Tibial nerve (tissue), 4 donors: ENCODE measurements around the gene DOCK1. TPM values are rescaled to one million over a fixed set of nuclear protein-coding genes. Genes with fewer than 3 reads are reported as not detected.

Source experiments
- DNase-seq, 2 donors: peaks; one replicate each; pipeline ENCODE4 v3.0.0-alpha.2; 2019; ENCODE audit warnings: low spot score in 2 of 2
- H3K27ac ChIP-seq, 4 donors: fragments of 200-600 bp; sonication (generic) in 3 of 4; one replicate each; pipeline ENCODE4 v1.5.1; 2017 to 2019; ENCODE audit warnings: mild to moderate bottlenecking in 1 of 4
- H3K27me3 ChIP-seq, 2 donors: fragments of 200-600 bp; sonication (generic) in 1 of 2; one replicate each; pipeline versions ENCODE4 v1.5.1 to v1.6.0; 2017 to 2019
- H3K36me3 ChIP-seq, 3 donors: fragments of 200-600 bp; sonication (generic); one replicate each; pipeline ENCODE4 v1.5.1; 2018 to 2019
- H3K4me1 ChIP-seq, 4 donors: fragments of 200-600 bp; sonication (generic) in 3 of 4; one replicate each; pipeline ENCODE4 v1.5.1; 2017 to 2019
- H3K4me3 ChIP-seq, 4 donors: fragments of 200-600 bp; sonication (generic) in 3 of 4; one replicate each; pipeline ENCODE4 v1.5.1; 2017 to 2019; ENCODE audit warnings: mild to moderate bottlenecking in 1 of 4, moderate library complexity in 1 of 4
- H3K9me3 ChIP-seq, 4 donors: fragments of 200-600 bp; sonication (generic) in 3 of 4; one replicate each; pipeline ENCODE4 v1.5.1; 2017 to 2019
- EP300 ChIP-seq, 2 donors: sonication (generic); formaldehyde crosslinking; IDR thresholded peaks; one replicate each; pipeline ENCODE4 v1.6.1; 2017; ENCODE audit warnings: antibody characterized with exemption in 2 of 2, mild to moderate bottlenecking in 1 of 2
- POLR2A ChIP-seq, 2 donors: fragments of 450-650 bp; IDR thresholded peaks; one replicate each; pipeline ENCODE4 v1.6.1; 2017; ENCODE audit warnings: antibody characterized with exemption in 2 of 2, mild to moderate bottlenecking in 2 of 2, moderate library complexity in 2 of 2
- WGBS, 2 donors: methylation state at CpG; one replicate each; pipeline ENCODE4 v1.1.5; 2018; 5-methylcytosine and 5-hydroxymethylcytosine counted together
- total RNA-seq, 4 donors: library from RNA; depleted of rRNA; stranded (reverse); fragments of >200 nt; gene quantifications; one replicate each; pipeline ENCODE4 v1.1.0, GENCODE V29; 2016
- TF ChIP-seq, protein P1 (sequence below), 5 experiments: fragments of 200-600 bp in 3 of 5; fragments of 450-650 bp in 2 of 5; sonication (generic) in 3 of 5; IDR thresholded peaks; one replicate each; pipeline ENCODE4 v1.5.1; 2016 to 2019; ENCODE audit warnings: antibody characterized with exemption in 5 of 5, mild to moderate bottlenecking in 3 of 5, moderate library complexity in 2 of 5

The DOCK1 gene
- total RNA-seq, 4 donors from 2014 or later = 57.3 to 76.7 (median 63.7) TPM

DNA sequence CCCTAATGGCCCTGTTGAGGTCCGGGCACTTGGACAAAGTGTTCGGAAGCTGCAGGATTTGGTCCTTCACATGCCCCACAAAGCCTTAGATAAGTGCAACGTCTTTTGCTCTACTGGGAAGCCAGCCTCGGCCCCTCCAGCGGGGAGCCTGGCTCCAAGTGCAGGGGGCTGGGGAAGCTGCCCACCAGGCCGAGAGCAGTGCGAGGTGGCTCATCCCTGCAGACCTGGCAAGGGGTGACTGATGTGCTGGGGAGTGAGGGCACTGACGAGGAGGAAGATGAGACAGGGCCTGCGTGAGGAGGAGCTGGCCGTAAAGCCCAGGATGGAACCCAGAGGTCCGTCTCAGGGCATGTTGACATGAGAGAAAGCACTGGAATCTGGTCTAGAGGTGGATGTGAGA, 508.1 kb downstream of the DOCK1 start:
- Histone ChIP-seq H3K4me1 (peaks cover 0 to 2% (median 0%) of the 10 kb centered on the region in 4 donors), H3K36me3 (peaks cover 0 to 89% (median 0%) of the 10 kb centered on the region in 3 donors), H3K9me3 (no peaks in the 10 kb centered on the region), H3K27ac (no peak overlapping the region), H3K27me3 (no peaks in the 10 kb centered on the region), H3K4me3 (no peak overlapping the region)
- no peak for DNase-seq
- WGBS, 2 donors = 97% methylated on average over 11 of the region's 11 CpGs
- TF ChIP-seq POLR2A (IDR thresholded peaks at IDR 0.05) (no peak), EP300 (IDR thresholded peaks at IDR 0.05) (no peak)
- TF ChIP-seq, protein P1, sequence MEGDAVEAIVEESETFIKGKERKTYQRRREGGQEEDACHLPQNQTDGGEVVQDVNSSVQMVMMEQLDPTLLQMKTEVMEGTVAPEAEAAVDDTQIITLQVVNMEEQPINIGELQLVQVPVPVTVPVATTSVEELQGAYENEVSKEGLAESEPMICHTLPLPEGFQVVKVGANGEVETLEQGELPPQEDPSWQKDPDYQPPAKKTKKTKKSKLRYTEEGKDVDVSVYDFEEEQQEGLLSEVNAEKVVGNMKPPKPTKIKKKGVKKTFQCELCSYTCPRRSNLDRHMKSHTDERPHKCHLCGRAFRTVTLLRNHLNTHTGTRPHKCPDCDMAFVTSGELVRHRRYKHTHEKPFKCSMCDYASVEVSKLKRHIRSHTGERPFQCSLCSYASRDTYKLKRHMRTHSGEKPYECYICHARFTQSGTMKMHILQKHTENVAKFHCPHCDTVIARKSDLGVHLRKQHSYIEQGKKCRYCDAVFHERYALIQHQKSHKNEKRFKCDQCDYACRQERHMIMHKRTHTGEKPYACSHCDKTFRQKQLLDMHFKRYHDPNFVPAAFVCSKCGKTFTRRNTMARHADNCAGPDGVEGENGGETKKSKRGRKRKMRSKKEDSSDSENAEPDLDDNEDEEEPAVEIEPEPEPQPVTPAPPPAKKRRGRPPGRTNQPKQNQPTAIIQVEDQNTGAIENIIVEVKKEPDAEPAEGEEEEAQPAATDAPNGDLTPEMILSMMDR (IDR thresholded peaks at IDR 0.05) = no peak

DNA sequence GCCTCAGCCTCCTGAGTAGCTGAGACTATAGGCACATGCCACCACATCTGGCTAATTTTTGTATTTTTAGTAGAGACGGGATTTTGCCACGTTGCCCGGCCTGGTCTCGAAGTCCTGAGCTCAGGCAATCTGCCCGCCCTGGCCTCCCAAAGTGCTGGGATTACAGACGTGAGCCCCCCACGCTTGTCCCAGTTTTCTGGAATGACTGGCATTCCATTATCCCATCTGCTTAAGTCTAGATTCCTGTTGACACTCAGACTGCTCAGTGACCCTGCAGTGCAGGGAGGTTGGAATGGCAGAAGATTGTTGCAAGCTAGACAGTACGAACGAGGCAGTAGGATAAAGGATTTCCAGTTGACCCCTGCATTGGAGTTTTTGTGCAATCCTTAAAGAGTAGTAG, 508.8 kb downstream of the DOCK1 start:
- peaks cover 0 to 92% (median 0%) of the 10 kb centered on the region in 3 donors for H3K36me3 ChIP-seq
- 75 to 76% methylated on average over 9 of the region's 9 CpGs for WGBS, 2 donors

DNA sequence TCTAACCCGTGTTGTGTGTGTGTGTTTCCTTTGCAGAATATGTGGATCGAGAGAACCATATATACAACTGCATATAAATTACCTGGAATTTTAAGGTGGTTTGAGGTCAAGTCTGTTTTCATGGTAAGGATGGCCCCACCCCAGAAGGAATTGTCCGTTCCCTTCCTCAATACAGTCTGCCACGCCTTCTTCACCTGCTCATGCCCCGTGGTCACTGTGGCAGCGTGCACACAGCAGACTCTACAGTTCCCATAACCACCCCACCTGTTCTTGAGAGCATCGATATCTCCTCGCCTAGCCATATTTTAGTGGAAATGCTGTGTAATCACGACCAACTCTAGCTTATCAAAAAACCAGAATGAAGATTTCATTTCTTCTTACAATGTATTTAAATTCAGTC, 509.9 kb downstream of the DOCK1 start:
- no peak for TF ChIP-seq POLR2A (IDR thresholded peaks at IDR 0.05)
- TF ChIP-seq, protein P1 (IDR thresholded peaks at IDR 0.05) = no peak
- TF ChIP-seq EP300 (IDR thresholded peaks at IDR 0.05) = no peak
- Histone ChIP-seq H3K4me3 (no peak overlapping the region), H3K27ac (no peak overlapping the region), H3K36me3 (peaks cover 0 to 99% (median 0%) of the 10 kb centered on the region in 3 donors), H3K27me3 (no peaks in the 10 kb centered on the region), H3K4me1 (no peaks in the 10 kb centered on the region), H3K9me3 (no peaks in the 10 kb centered on the region)
- no peak for DNase-seq
- 91 to 93% methylated on average over 9 of the region's 9 CpGs for WGBS, 2 donors

More for the DNA sequence above, 508.8 kb downstream of the DOCK1 start:
- DNase-seq = no peak
- no peak overlapping the region for H3K27ac ChIP-seq
- H3K9me3 ChIP-seq = no peaks in the 10 kb centered on the region
- no peak overlapping the region for H3K4me3 ChIP-seq
- peaks cover 0 to 2% (median 0%) of the 10 kb centered on the region in 4 donors for H3K4me1 ChIP-seq
- TF ChIP-seq POLR2A (IDR thresholded peaks at IDR 0.05) = no peak
- TF ChIP-seq, protein P1 (IDR thresholded peaks at IDR 0.05) = no peak
- no peak for TF ChIP-seq EP300 (IDR thresholded peaks at IDR 0.05)
- no peaks in the 10 kb centered on the region for H3K27me3 ChIP-seq

DNA sequence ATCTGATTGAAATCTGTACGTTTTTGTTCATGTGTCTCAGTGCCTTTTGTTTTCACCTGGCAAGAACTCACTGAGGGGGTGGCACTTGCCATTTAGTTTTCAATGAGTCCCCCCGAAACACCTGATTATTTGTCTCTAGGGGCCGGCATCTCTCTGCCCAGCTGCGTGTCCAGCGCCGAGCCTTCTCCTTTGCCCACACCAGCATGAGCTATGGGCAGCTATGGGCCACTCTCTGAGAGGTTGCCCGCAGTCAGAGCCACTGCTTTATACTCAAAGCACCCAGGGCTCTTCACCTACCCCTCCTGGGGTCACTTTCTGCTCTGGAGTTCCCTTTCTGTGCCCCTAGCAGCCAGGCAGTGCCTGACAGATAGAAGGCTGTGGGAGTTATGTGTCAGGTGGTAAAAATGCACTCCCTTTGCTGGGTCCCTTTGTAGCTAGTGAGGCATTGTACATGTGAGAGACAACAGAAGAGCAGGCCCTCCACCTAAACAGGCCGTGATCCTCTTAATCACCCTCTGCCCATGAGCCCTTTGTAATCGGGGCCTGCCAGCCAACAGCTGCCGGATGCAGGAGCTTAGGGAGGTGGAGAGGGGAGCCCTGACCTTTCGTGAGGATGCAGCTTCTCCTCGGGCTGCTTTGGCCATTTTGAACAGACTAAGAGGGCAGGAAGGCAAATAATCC, 510.8 kb downstream of the DOCK1 start:
- H3K27ac ChIP-seq = no peak overlapping the region
- no peak for DNase-seq
- no peaks in the 10 kb centered on the region for H3K27me3 ChIP-seq
- H3K4me3 ChIP-seq = no peak overlapping the region
- H3K36me3 ChIP-seq = peaks cover 0 to 99% (median 0%) of the 10 kb centered on the region in 3 donors
- TF ChIP-seq EP300 (IDR thresholded peaks at IDR 0.05) (no peak), POLR2A (IDR thresholded peaks at IDR 0.05) (no peak)
- TF ChIP-seq, protein P1 (IDR thresholded peaks at IDR 0.05) = no peak
- no peaks in the 10 kb centered on the region for H3K4me1 ChIP-seq
- H3K9me3 ChIP-seq = no peaks in the 10 kb centered on the region
- 84 to 85% methylated on average over 12 of the region's 12 CpGs for WGBS, 2 donors

DNA sequence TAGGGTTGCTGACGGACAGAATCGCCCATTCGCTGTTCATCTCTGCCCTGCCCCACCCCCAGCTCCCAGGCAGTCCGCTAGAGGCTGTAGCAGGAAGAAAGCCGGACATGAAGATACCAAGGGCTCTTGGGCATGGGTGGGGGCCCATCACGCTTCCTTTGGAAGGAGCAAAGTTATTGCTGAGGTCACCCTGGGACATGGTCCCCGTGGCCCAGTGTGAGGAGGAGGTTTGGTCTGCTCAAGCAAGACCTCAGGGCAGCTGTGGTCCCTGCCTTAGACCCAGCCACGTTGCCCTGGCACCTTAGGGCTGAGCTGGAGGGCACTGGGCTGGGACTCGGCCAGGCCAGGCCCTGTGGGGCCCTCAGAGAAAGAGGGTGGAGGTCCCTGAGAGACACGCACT, 511.8 kb downstream of the DOCK1 start:
- no peak overlapping the region for H3K4me3 ChIP-seq
- H3K4me1 ChIP-seq = no peaks in the 10 kb centered on the region
- DNase-seq = no peak
- no peaks in the 10 kb centered on the region for H3K9me3 ChIP-seq
- TF ChIP-seq POLR2A (IDR thresholded peaks at IDR 0.05) = no peak
- TF ChIP-seq EP300 (IDR thresholded peaks at IDR 0.05) = no peak
- TF ChIP-seq, protein P1 (IDR thresholded peaks at IDR 0.05) = no peak
- peaks cover 0 to 100% (median 0%) of the 10 kb centered on the region in 3 donors for H3K36me3 ChIP-seq
- no peak overlapping the region for H3K27ac ChIP-seq
- 81% methylated on average over 9 to 10 of the region's 10 CpGs for WGBS, 2 donors
- no peaks in the 10 kb centered on the region for H3K27me3 ChIP-seq
